Activated T-helper 2 cell treated with anti-CD3 and anti-CD28 coated beads, Interferon-gamma antibody, Interleukin-2, Interleukin-4, amounts not matched to agents 10 μg/mL and 5 μg/mL and 100 μg/mL, durations not matched to agents 14 hours and 24 hours and 36 hours (primary cell): ENCODE data around the gene SLC6A6. TPM values are rescaled to one million over a fixed set of nuclear protein-coding genes. Genes with fewer than 3 reads are reported as not detected.

ENCODE experiments used
- DNase-seq: peaks from one replicate; pipeline ENCODE4 v3.0.0; 2021; ENCODE audit warnings: low spot score
- H3K27ac Mint-ChIP-seq: one replicate; pipeline ENCODE4 v1.8.0; 2021; ENCODE audit warnings: mixed read lengths
- H3K27me3 Mint-ChIP-seq: one replicate; pipeline ENCODE4 v1.8.0; 2021; ENCODE audit warnings: low read depth, mixed read lengths
- H3K36me3 Mint-ChIP-seq: one replicate; pipeline ENCODE4 v1.8.0; 2021; ENCODE audit warnings: low read depth, mixed read lengths
- H3K4me1 Mint-ChIP-seq: one replicate; pipeline ENCODE4 v1.8.0; 2021; ENCODE audit warnings: low read depth, mixed read lengths
- H3K4me3 Mint-ChIP-seq: one replicate; pipeline ENCODE4 v1.8.0; 2021; ENCODE audit warnings: low read depth, mild to moderate bottlenecking, moderate library complexity, mixed read lengths
- H3K9me3 Mint-ChIP-seq: one replicate; pipeline ENCODE4 v1.8.0; 2021; ENCODE audit warnings: mixed read lengths
- intact Hi-C: fragments of 100-400 bp; cut with micrococcal nuclease; formaldehyde crosslinking; loops from one replicate; pipeline ENCODE4 v1.15.1; 2023
- total RNA-seq: library from RNA; stranded (reverse); gene quantifications from 2 replicates; pipeline ENCODE4 v1.2.3, GENCODE V29; 2022

The SLC6A6 gene
- total RNA-seq, 1 donor from 2014 or later, result 55.8 TPM

DNA sequence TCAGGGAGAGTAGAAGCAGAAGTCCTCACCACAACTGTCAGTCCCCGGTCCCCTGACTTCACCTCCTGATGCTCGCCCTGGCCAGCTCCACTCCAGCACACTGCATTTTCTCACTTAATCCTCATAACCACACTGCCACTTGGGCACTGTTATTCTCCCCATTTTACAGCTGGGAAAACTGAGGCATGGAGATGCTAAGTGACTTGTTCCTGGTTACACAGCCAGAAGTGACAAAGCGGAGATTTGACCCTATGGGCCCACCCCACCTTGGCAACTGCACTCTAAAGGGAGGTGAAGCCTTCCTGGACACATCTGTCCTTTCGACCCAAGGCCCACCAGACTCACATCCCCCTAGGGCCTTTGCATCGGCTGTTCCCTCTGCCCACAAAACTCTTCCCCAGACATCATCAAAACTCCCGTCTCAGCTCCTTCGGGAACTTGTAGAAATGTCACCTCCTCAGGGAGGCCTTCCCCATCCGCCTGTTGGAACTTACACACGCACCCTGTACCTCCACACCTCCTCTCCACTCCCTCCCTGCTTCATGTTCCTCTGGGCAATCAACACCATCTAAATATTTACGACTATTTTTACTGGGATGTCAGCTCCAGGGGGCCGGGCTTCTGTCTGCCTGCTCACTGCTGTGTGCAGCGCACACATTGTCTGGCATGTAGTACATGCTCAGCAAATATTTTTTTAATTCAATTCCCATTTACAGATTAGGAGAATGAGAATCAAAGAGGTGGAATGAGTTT, 134.6 kb downstream of the SLC6A6 start:
- Mint-ChIP-seq H3K36me3 (no peaks in the 10 kb centered on the region), H3K4me1 (no peaks in the 10 kb centered on the region), H3K4me3 (no peak overlapping the region), H3K27me3 (no peaks in the 10 kb centered on the region), H3K9me3 (no peaks in the 10 kb centered on the region), H3K27ac (no peak overlapping the region)
- no peak for DNase-seq
- intact Hi-C loops, result no loop called here

DNA sequence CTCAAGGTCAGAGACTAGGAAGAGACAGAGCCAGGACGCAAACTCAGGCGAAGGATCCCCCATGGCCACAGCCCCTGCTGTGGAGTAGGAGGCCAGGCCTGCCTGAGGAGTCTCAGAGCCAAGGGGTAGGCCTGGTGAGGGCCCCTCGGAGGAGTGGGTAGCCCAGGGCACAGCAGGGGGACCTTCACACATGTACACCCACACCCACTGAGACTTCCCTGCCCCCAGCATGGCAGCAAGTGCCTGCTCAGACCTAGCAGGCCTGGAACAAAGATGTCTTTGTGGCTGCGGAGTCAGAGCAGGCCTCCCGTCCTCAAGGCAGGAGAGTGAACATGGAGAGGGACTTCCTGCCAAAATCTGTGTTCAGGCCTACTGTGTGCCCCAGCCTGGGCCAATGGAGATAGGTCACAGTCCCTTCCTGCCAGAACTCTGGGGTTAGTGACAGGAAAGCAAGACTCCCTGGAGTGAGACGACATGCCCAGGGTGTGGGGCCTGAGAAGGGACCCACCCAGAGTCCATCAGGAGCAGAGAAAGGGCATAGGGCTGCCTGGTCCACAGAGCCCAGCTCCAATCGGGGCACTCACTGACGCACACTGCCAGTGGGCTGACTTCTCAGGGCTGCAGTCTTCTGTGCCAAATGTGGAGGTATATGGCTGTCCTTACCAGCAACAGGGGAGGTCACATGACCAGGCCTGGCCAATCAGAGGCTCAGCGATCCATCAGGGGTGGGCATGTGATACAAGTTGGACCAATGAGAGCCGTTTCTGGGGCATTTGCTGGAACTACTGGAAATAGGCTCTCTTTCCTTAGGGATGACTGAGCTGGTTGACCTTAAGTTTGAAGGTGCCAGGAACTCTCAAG, 135.4 kb downstream of the SLC6A6 start:
- intact Hi-C loops, result no loop called here
- H3K4me1 Mint-ChIP-seq, result no peaks in the 10 kb centered on the region
- H3K36me3 Mint-ChIP-seq, result no peaks in the 10 kb centered on the region
- no peaks in the 10 kb centered on the region for H3K27me3 Mint-ChIP-seq
- DNase-seq, result no peak
- no peak overlapping the region for H3K27ac Mint-ChIP-seq
- H3K4me3 Mint-ChIP-seq, result no peak overlapping the region
- no peaks in the 10 kb centered on the region for H3K9me3 Mint-ChIP-seq

DNA sequence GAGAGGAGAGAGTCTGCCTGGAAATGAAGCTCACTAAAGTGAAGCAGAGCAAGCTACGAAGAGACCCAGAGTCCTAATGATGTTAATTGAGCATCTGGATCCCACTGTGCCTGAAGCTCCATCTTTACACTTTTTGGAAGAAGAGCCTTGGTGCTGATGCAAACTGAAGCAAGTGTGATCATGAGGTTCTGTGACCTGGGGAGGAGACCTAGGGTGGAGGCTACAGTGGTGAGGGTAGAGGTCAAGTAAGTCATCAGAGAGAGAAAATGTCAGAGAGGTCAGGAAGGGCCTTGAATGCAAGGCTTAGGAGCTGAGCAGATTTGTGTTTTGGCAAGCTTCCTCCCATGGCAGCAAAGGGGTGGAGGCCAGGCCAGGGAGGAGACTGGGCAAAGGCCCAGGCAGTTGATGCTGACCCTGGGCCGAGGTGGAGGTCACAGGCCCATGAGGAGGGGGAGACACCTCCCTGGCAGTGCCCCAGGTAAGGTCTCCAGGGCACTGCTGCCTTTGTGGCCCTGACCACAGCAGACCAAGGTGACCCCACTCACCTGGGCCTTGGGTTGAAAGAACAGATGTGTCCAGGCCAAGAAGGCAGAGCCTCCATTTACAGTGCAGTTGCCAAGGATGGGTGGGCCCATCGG, 136.2 kb downstream of the SLC6A6 start:
- Mint-ChIP-seq H3K27ac (no peak overlapping the region), H3K4me1 (no peaks in the 10 kb centered on the region)

More for the DNA sequence above, 136.2 kb downstream of the SLC6A6 start:
- Mint-ChIP-seq H3K9me3 (no peaks in the 10 kb centered on the region), H3K4me3 (no peak overlapping the region), H3K27me3 (no peaks in the 10 kb centered on the region), H3K36me3 (no peaks in the 10 kb centered on the region)
- DNase-seq, result no peak
- intact Hi-C loops, result no loop called here

Other genes with a start within 250 kb of the SLC6A6 start
- 31.4 and 33.2 TPM in 2 replicates for gene XPC, start 224.0 kb upstream of the SLC6A6 start, total RNA-seq
- gene LSM3, start 223.8 kb upstream of the SLC6A6 start, total RNA-seq, result 15.1 and 18.3 TPM in 2 replicates
- not detected in 2 replicates for gene GRIP2, start 137.7 kb downstream of the SLC6A6 start, total RNA-seq
- 15.0 and 18.8 TPM in 2 replicates for gene CCDC174, start 249.2 kb downstream of the SLC6A6 start, total RNA-seq